PFSK-1 (cell line): ENCODE measurements around the gene ITGBL1.

Source experiments
- POLR2AphosphoS5 ChIP-seq: IDR thresholded peaks from 2 replicates; pipeline ENCODE4 v1.6.1; 2012; ENCODE audit warnings: low read depth, mild to moderate bottlenecking, control low read depth, low read length, moderate library complexity
- REST ChIP-seq, 2 experiments: IDR thresholded peaks; 2 replicates each; pipeline versions ENCODE4 v1.6.1 to v1.8.0; 2011 to 2012; ENCODE audit warnings: low read depth in 2 of 2, low read length in 2 of 2, control low read depth in 1 of 2, inconsistent platforms in 1 of 2, mild to moderate bottlenecking in 1 of 2, moderate library complexity in 1 of 2; ENCODE audit not compliant: insufficient read depth in 1 of 2
- SIN3A ChIP-seq: IDR thresholded peaks from 2 replicates; pipeline ENCODE4 v1.6.1; 2012; ENCODE audit warnings: mild to moderate bottlenecking, low read length, moderate library complexity, borderline replicate concordance; ENCODE audit not compliant: insufficient read depth

- TF ChIP-seq POLR2AphosphoS5 (no peak), SIN3A (no peak), REST (IDR thresholded peaks at IDR 0.05; ENCODE audit: insufficient read depth in 1 of 2, low read depth in 2 of 2, low read length in 2 of 2) (no peak)
Measured at GRCh38 chr13:101521371-101521770, 68.9 kb downstream of the ITGBL1 start.
